HepG2 (cell line): Measurements from ENCODE around the gene JAK1. TPM values are rescaled to one million over a fixed set of nuclear protein-coding genes. Genes with fewer than 3 reads are reported as not detected.
A peak's percentile ranks its signal among the peaks of the same experiment; 100 is the strongest.

Experiments
- CREB1 ChIP-seq, 2 experiments: fragments of 450-650 bp in 1 of 2; IDR thresholded peaks; 2 replicates each; pipeline ENCODE4 v1.6.1; 2016 to 2017; ENCODE audit warnings: control low read depth in 1 of 2, mild to moderate bottlenecking in 1 of 2, missing compliant biosample characterization in 1 of 2, missing genetic modification characterization in 1 of 2
- DMAP1 ChIP-seq: IDR thresholded peaks from 2 replicates; pipeline ENCODE4 v1.6.1; 2016
- HMG20B ChIP-seq: conservative IDR thresholded peaks from 2 replicates; pipeline ENCODE4 v1.6.1; 2016; ENCODE audit warnings: missing genetic modification reagents, missing compliant biosample characterization
- HOXA7 ChIP-seq: sonication (generic); formaldehyde crosslinking; IDR thresholded peaks from 2 replicates; pipeline ENCODE4 v1.8.1; 2022; ENCODE audit warnings: mild to moderate bottlenecking, missing genetic modification reagents, moderate library complexity
- HOXA9 ChIP-seq: sonication (generic); formaldehyde crosslinking; IDR thresholded peaks from 2 replicates; pipeline ENCODE4 v1.8.1; 2022; ENCODE audit warnings: missing genetic modification reagents, mild to moderate bottlenecking, moderate library complexity, borderline replicate concordance
- IKZF4 ChIP-seq: sonication (generic); formaldehyde crosslinking; IDR thresholded peaks from 2 replicates; pipeline ENCODE4 v1.5.1; 2020; ENCODE audit warnings: borderline replicate concordance, mild to moderate bottlenecking, low read depth, missing genetic modification reagents; ENCODE audit errors: not compliant biosample characterization
- MED1 ChIP-seq: sonication (generic); formaldehyde crosslinking; IDR thresholded peaks from 2 replicates; pipeline ENCODE4 v1.4.0; 2020; ENCODE audit warnings: missing genetic modification reagents
- MED13 ChIP-seq: sonication (generic); formaldehyde crosslinking; IDR thresholded peaks from 2 replicates; pipeline ENCODE4 v1.5.0; 2020; ENCODE audit warnings: missing genetic modification reagents
- NFIC ChIP-seq: IDR thresholded peaks from 2 replicates; pipeline ENCODE4 v1.6.1; 2012; ENCODE audit warnings: mild to moderate bottlenecking, low read length, inconsistent platforms
- NR2F6 ChIP-seq, 2 experiments: IDR thresholded peaks; 2 replicates each; pipeline ENCODE4 v1.6.1; 2016; ENCODE audit warnings: antibody characterized with exemption in 1 of 2, mild to moderate bottlenecking in 1 of 2
- POLR2A ChIP-seq, 2 experiments: IDR thresholded peaks; 2 replicates each; pipeline ENCODE4 v1.6.1; 2011; ENCODE audit warnings: low read depth in 2 of 2, low read length in 2 of 2, mild to moderate bottlenecking in 1 of 2, moderate library complexity in 1 of 2; ENCODE audit not compliant: insufficient read depth in 1 of 2
- RNF2 ChIP-seq: fragments of 450-650 bp; conservative IDR thresholded peaks from 2 replicates; pipeline ENCODE4 v1.6.1; 2016; ENCODE audit warnings: low read depth
- SIX1 ChIP-seq: sonication (generic); formaldehyde crosslinking; IDR thresholded peaks from 2 replicates; pipeline ENCODE4 v1.4.0; 2020; ENCODE audit warnings: missing genetic modification reagents, borderline replicate concordance
- SMC3 ChIP-seq: IDR thresholded peaks from 2 replicates; pipeline ENCODE4 v1.6.1; 2011; ENCODE audit warnings: low read length, improper control_type of control experiment
- ZBTB20 ChIP-seq: sonication (generic); formaldehyde crosslinking; IDR thresholded peaks from 2 replicates; pipeline ENCODE4 v1.8.1; 2023; ENCODE audit warnings: missing genetic modification reagents, low read depth, mild to moderate bottlenecking, borderline replicate concordance
- ZMYM4 ChIP-seq: sonication (generic); formaldehyde crosslinking; IDR thresholded peaks from 2 replicates; pipeline ENCODE4 v1.8.1; 2023; ENCODE audit warnings: mild to moderate bottlenecking, missing genetic modification reagents
- ZNF3 ChIP-seq: IDR thresholded peaks from 2 replicates; pipeline ENCODE4 v1.7.0; 2017; ENCODE audit warnings: inconsistent platforms
- ZNF431 ChIP-seq: sonication (generic); formaldehyde crosslinking; IDR thresholded peaks from 2 replicates; pipeline ENCODE4 v1.9.0; 2022; ENCODE audit warnings: missing genetic modification reagents, low read depth, mild to moderate bottlenecking, borderline replicate concordance
- ZNF510 ChIP-seq: sonication (generic); formaldehyde crosslinking; IDR thresholded peaks from 2 replicates; pipeline ENCODE4 v1.4.0; 2020; ENCODE audit warnings: low read depth, mild to moderate bottlenecking, missing genetic modification reagents
- ZNF558 ChIP-seq: sonication (generic); formaldehyde crosslinking; IDR thresholded peaks from 2 replicates; pipeline ENCODE4 v1.9.0; 2022; ENCODE audit warnings: mild to moderate bottlenecking, missing genetic modification reagents, borderline replicate concordance
- ZNF607 ChIP-seq: sonication (generic); formaldehyde crosslinking; IDR thresholded peaks from 2 replicates; pipeline ENCODE4 v1.5.1; 2020; ENCODE audit warnings: missing genetic modification reagents, mild to moderate bottlenecking, borderline replicate concordance
- ZNF614 ChIP-seq: IDR thresholded peaks from 2 replicates; pipeline ENCODE4 v1.6.1; 2018; ENCODE audit warnings: missing biosample characterization, missing genetic modification reagents, inconsistent platforms, borderline replicate concordance
- ZSCAN20 ChIP-seq: sonication (generic); formaldehyde crosslinking; IDR thresholded peaks from 2 replicates; pipeline ENCODE4 v1.4.0; 2020; ENCODE audit warnings: missing genetic modification reagents, mild to moderate bottlenecking, borderline replicate concordance
- polyA plus RNA-seq, 8 experiments: library from polyadenylated mRNA; depleted of rRNA in 3 of 8; stranded (reverse) in 7 of 8; unstranded in 1 of 8; fragments of >200 nt; fragmentation: Illumina TruSeq in 4 of 8; extraction: Trizol in 4 of 8; gene quantifications; 2 replicates each; pipeline versions ENCODE4 v1.2.1 to v1.2.3, GENCODE V29; 2011 to 2016; ENCODE audit warnings: low read depth in 4 of 8, missing spikeins in 1 of 8, mixed read lengths in 1 of 8; ENCODE audit not compliant: insufficient read depth in 1 of 8
- total RNA-seq, 5 experiments: library from RNA; depleted of rRNA; stranded (reverse); fragments of >200 nt; fragmentation: Illumina TruSeq; extraction: Trizol; gene quantifications; 2 replicates each; pipeline ENCODE4 v1.2.3, GENCODE V29; 2016; ENCODE audit warnings: low read depth in 1 of 5
- TF ChIP-seq, protein P1 (sequence below): sonication (generic); formaldehyde crosslinking; IDR thresholded peaks from 2 replicates; pipeline ENCODE4 v1.8.1; 2023; ENCODE audit warnings: mild to moderate bottlenecking, moderate library complexity, missing genetic modification reagents
- TF ChIP-seq, protein P2 (sequence below): sonication (generic); formaldehyde crosslinking; IDR thresholded peaks from 2 replicates; pipeline ENCODE4 v1.4.0; 2020; ENCODE audit warnings: low read depth, mild to moderate bottlenecking, missing genetic modification reagents
- TF ChIP-seq, protein P3 (sequence below): sonication (generic); formaldehyde crosslinking; conservative IDR thresholded peaks from 2 replicates; pipeline ENCODE4 v1.4.0; 2020; ENCODE audit warnings: missing genetic modification reagents
- TF ChIP-seq, protein P4 (sequence below): sonication (generic); formaldehyde crosslinking; IDR thresholded peaks from 2 replicates; pipeline ENCODE4 v1.5.0; 2020; ENCODE audit warnings: mild to moderate bottlenecking, missing genetic modification reagents

The JAK1 gene
- total and polyA plus RNA-seq, 2 of the 13 experiments (the other 11 are each of a cell fraction or from before 2014, with no cell fraction given), result 23.9 to 42.4 TPM

DNA sequence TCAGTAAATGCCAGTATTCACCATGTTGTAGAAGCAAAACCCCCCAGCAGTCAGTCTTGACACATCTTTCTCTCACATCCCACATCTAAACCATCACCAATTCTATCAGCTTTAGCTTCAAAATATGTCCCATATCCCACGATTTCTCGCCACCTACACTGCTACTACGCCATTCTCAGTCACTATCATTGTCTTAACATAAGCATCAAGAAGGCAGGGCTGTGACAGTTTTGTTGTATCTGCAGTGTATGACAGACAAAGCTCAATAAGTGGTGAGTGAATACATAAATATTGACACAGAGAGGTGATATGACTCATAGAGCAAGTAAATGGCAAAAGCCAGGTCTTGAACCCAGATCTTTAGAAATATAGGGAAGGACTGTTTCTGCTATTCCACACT lies 59.9 kb downstream of the JAK1 start (continued):
- TF ChIP-seq, protein P1, sequence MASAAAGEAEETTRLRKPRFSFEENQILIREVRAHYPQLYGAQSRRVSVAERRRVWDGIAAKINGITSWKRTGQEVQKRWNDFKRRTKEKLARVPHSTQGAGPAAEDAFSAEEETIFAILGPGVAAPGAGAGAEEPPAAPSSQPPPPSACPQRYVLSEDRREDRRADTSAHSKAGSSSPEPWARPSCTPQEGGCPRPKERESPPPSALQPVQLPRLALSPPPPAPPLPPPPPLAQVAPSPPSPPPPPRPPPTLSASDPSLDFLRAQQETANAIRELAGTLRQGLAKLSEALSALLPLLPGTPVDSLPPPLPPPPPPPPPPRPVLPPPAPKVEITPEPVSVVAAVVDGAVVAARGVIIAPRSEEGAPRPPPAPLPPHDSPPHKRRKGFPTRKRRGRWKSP (CRISPR knock-in tag), result no peak
- TF ChIP-seq ZNF3 (CRISPR knock-in tag), result peak; percentile 58; the same call in 1 of the 2 replicates
- TF ChIP-seq ZNF558 (CRISPR knock-in tag), result no peak
- no peak for TF ChIP-seq RNF2
- no peak for TF ChIP-seq ZNF607 (CRISPR knock-in tag)
- TF ChIP-seq IKZF4, result no peak
- TF ChIP-seq, protein P2, sequence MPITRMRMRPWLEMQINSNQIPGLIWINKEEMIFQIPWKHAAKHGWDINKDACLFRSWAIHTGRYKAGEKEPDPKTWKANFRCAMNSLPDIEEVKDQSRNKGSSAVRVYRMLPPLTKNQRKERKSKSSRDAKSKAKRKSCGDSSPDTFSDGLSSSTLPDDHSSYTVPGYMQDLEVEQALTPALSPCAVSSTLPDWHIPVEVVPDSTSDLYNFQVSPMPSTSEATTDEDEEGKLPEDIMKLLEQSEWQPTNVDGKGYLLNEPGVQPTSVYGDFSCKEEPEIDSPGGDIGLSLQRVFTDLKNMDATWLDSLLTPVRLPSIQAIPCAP (CRISPR knock-in tag), result no peak
- no peak for TF ChIP-seq HOXA7 (CRISPR knock-in tag)
- TF ChIP-seq, protein P3, sequence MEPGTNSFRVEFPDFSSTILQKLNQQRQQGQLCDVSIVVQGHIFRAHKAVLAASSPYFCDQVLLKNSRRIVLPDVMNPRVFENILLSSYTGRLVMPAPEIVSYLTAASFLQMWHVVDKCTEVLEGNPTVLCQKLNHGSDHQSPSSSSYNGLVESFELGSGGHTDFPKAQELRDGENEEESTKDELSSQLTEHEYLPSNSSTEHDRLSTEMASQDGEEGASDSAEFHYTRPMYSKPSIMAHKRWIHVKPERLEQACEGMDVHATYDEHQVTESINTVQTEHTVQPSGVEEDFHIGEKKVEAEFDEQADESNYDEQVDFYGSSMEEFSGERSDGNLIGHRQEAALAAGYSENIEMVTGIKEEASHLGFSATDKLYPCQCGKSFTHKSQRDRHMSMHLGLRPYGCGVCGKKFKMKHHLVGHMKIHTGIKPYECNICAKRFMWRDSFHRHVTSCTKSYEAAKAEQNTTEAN (CRISPR knock-in tag), result no peak
- no peak for TF ChIP-seq ZBTB20 (CRISPR knock-in tag)
- TF ChIP-seq DMAP1, result no peak
- 0 out of 2 replicates have a peak, but pooled peaks have one; percentile 20 for TF ChIP-seq MED1 (CRISPR knock-in tag)
- no peak for TF ChIP-seq ZSCAN20 (CRISPR knock-in tag)
- TF ChIP-seq, protein P4, sequence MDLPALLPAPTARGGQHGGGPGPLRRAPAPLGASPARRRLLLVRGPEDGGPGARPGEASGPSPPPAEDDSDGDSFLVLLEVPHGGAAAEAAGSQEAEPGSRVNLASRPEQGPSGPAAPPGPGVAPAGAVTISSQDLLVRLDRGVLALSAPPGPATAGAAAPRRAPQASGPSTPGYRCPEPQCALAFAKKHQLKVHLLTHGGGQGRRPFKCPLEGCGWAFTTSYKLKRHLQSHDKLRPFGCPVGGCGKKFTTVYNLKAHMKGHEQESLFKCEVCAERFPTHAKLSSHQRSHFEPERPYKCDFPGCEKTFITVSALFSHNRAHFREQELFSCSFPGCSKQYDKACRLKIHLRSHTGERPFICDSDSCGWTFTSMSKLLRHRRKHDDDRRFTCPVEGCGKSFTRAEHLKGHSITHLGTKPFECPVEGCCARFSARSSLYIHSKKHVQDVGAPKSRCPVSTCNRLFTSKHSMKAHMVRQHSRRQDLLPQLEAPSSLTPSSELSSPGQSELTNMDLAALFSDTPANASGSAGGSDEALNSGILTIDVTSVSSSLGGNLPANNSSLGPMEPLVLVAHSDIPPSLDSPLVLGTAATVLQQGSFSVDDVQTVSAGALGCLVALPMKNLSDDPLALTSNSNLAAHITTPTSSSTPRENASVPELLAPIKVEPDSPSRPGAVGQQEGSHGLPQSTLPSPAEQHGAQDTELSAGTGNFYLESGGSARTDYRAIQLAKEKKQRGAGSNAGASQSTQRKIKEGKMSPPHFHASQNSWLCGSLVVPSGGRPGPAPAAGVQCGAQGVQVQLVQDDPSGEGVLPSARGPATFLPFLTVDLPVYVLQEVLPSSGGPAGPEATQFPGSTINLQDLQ (CRISPR knock-in tag), result no peak
- TF ChIP-seq MED13 (CRISPR knock-in tag), result no peak
- no peak for TF ChIP-seq HMG20B (CRISPR knock-in tag)
- TF ChIP-seq SMC3, result no peak
- TF ChIP-seq ZNF431 (CRISPR knock-in tag), result no peak
- no peak; the same call in 1 of the 2 replicates for TF ChIP-seq NR2F6 (IDR thresholded peaks at IDR 0.05)
- TF ChIP-seq NR2F6 (CRISPR knock-in tag; IDR thresholded peaks at IDR 0.05), result peak; percentile 21; the same call in 1 of the 2 replicates
- TF ChIP-seq POLR2A (IDR thresholded peaks at IDR 0.05; ENCODE audit: insufficient read depth in 1 of 2, low read depth in 2 of 2, low read length in 2 of 2), result no peak
- no peak for TF ChIP-seq ZMYM4 (CRISPR knock-in tag)
- TF ChIP-seq SIX1 (CRISPR knock-in tag), result no peak
- TF ChIP-seq NFIC, result peak; percentile 28; the same call in 1 of the 2 replicates
- no peak for TF ChIP-seq ZNF510
- no peak for TF ChIP-seq ZNF614 (CRISPR knock-in tag)
- peak; percentile 54 for TF ChIP-seq CREB1 (IDR thresholded peaks at IDR 0.05)
- TF ChIP-seq CREB1 (CRISPR knock-in tag; IDR thresholded peaks at IDR 0.05), result peak; percentile 45; the same call in 1 of the 2 replicates
- TF ChIP-seq HOXA9, result no peak
